CD4-positive, alpha-beta T cell treated with Interleukin-10 for 1 hour (primary cell): ENCODE results near the gene CRELD1.
"Not testable (repeated sequence)": the region's sequence is repeated elsewhere in the genome, so short reads cannot be mapped to it uniquely, and the experiment has no call there.

Experiments
- DNase-seq: peaks from one replicate; pipeline ENCODE4 v3.0.0-alpha.2; 2020

CRELD1 gene

GRCh38 chr3:9933561-9934234, at the start of gene CRELD1:
Gene CRELD1 (plus strand): TSS chr3:9933834. CDS start chr3:9934439, 605 bp downstream.
- peak; percentile 98 for DNase-seq

- DNase-seq, result no peak
These were observed 49.0 kb upstream of the CRELD1 start for GRCh38 chr3:9884555-9885165.

DNA sequence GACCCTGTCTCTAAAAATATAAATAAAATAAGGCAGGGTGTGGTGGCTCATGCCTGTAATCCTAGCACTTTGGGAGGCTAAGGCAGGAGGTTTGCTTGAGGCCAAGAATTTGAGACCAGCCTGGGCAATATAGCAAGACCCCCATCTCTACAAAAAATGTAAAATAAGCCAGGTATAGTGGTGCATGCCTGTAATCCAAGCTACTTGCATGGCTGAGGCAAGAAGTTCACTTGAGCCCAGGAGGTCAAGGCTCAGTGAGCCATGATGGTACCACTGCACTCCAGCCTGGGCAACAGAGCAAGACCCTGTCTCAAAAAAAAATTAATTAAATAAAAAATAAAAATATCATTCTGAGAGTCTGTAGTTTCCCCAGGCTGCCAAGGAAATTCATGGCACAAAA, 47.3 kb upstream of the CRELD1 start:
- no peak for DNase-seq

DNA sequence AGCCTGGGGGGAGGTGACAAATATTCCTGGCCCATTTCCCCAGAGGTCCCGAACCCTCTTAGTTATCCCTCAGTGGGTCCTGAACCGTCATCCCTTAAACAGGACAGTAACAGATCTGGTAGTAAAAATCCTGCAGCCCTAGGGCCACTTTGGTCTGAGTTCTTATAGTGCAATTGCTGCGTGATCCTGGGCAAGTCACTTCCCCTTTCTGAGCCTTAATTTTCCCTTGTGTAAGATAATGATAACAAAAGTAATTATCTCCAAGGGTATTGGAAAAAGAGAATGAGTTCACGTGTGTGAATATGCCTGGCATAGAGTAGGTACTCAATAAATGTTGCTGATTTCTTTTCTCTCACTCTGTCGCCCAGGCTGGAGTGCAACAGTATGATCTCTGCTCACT, 46.2 kb upstream of the CRELD1 start:
- no peak for DNase-seq

DNA sequence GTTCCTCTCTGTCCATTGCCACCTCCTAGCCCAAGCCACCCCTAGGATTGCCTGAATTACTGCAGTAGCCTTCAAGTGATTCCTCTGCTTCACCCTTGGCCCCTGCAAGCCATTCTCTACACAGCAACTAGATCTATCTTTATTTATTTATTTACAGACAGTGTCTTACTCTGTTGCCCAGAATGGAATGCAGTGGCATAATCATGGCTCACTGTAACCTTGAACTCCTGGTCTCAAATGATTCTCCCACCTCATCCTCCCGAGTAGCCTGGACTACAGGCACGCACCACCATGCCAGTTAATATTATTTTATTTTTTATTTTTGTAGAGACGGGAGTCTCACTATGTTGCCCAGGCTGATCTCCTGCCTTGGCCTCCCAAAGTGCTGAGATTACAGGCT, 45.1 kb upstream of the CRELD1 start:
- DNase-seq, result no peak

- no peak for DNase-seq
These were observed 44.2 kb upstream of the CRELD1 start for GRCh38 chr3:9889405-9889804.

DNA sequence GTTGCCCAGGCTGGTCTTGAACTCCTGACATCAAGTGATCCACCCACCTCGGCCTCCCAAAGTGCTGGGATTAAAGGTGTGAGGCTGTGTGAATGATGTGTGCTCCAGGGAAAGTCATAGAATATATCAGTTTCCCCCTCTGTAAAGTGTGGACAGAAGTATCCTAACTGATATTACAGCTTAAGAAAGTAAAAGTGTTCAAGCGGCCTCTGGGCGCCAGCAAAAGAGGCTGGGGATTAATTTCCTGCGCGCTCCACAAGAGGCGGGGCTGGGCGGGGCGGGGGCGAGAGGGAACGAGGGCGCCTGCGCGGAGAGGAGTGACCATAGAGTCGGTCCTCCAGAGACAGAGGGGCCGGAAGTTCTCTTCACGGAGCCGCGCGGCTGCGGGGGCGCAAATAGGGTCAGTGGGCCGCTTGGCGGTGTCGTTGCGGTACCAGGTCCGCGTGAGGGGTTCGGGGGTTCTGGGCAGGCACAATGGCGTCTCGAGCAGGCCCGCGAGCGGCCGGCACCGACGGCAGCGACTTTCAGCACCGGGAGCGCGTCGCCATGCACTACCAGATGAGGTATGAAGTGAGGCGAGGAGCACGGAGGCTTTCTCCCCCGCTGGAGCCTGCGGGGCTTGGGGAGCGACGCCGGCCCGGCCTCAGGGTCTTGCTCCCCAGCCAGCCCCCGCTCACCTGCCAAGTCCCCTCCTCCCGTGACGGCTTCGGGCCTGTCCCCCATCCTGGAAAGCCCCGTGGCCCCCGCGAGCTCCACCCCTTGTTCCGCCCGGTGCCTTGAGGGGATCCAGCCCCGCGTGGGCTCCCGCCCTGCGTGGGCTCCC, 43.2 kb upstream of the CRELD1 start, which contains the start of gene JAGN1:
Gene JAGN1, plus strand, starts transcription at position 362 of the 823 bp plus-strand sequence. Its CDS starts 113 bp downstream, at position 475.
- DNase-seq, result peak; percentile 94

GRCh38 chr3:9891072-9891622, 42.5 kb upstream of the CRELD1 start:
- no peak for DNase-seq

GRCh38 chr3:9893739-9894138, 39.9 kb upstream of the CRELD1 start:
- no peak for DNase-seq

- not testable (repeated sequence) for DNase-seq
These were observed 37.9 kb upstream of the CRELD1 start for GRCh38 chr3:9895715-9896114.

- DNase-seq, result not testable (repeated sequence)
These were observed 36.8 kb upstream of the CRELD1 start for GRCh38 chr3:9896755-9897407.

- DNase-seq, result no peak
These were observed 35.9 kb upstream of the CRELD1 start for GRCh38 chr3:9897408-9898372.

GRCh38 chr3:9898467-9899241, 35.0 kb upstream of the CRELD1 start:
- no peak for DNase-seq

DNA sequence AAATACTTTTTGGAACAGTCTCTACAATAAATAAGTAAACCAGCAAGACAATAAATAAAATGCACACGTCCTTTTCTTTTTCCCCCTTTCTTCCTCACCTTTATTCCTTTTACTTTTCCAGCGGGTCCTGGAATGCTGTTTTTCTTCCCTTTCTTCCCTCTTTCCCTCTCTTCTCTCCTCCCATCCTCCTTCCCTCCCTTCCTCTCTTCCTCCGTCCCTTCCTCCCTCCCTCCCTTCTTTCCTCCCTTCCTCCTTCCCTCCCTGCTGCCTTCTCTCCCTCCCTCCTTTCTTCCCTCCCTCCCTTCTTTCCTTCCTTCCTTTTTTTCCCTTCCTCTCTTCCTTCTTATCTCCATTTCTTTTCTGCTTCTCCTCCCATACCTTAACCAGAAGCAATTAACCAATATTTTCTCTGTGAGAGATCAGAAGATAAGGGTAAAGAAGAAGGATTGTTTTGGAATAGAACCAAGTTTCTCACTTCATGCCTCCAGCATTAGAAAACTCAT, 34.3 kb upstream of the CRELD1 start:
- DNase-seq, result no peak

- DNase-seq, result not testable (repeated sequence)
These were observed 32.6 kb upstream of the CRELD1 start for GRCh38 chr3:9900965-9901415.

DNA sequence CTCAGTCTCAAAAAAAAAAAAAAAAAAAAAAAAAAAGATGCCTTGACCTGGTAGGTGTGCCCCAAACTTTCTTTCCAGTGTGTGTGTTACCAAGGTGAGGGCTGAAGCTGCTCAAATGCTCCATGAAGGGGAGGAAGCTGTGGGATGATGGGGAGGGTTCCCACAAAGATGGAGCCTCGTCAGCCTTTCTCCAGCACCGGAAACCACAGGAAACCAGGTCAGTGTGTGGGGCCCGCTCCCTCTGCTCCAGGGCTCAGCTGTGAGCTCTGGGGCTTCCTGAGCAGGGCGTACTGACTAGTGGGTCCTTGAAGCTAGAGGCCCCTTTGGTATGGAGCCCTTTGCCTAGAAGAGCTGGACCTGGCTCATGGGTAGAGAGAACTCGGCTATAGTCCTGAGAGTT, 31.7 kb upstream of the CRELD1 start:
- peak; percentile 44 for DNase-seq

DNA sequence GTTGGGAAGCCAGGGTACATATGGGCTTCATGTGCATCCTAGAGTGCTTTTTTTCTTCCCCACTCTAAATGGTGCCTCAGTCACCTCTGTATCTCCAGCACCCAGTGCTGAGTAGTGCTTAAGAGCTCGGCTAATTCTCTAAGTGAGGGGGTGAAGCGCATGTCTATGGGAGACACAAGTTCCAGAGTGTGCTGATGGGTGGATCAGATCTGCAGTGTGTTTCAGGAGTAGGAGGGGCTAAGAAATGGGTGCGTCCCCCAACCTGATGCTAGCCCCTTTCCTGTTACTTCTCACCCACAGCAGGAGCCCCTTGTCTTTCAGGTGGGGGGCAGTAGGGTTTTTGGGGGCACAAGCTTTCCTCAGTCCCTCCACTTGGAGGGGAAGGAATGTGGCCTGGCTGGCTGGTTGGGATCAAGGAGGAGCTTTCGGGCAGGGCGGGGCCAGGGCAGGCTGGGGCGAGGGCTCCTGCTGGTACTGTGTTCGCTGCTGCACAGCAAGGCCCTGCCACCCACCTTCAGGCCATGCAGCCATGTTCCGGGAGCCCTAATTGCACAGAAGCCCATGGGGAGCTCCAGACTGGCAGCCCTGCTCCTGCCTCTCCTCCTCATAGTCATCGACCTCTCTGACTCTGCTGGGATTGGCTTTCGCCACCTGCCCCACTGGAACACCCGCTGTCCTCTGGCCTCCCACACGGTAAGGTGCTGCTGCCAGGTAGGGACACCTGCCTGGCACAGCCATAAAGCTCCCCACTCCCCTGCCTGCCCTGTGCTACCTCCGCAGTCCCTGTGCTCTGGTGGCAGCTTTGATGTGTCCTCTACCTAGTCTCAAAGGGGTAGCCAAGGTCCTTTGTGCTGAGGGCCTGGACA, 31.0 kb upstream of the CRELD1 start, which contains the start of gene IL17RE:
Gene IL17RE, plus strand, starts transcription at position 477 of the 866 bp plus-strand sequence. Its CDS starts 85 bp downstream, at position 562.
- DNase-seq, result peak; percentile 17

- no peak for DNase-seq
These were observed 30.4 kb upstream of the CRELD1 start for GRCh38 chr3:9903238-9903624.

GRCh38 chr3:9903904-9904303, 29.7 kb upstream of the CRELD1 start:
- DNase-seq, result no peak
